H9 (cell line): Measurements from ENCODE around the gene TGM4. TPM values are rescaled to one million over a fixed set of nuclear protein-coding genes. Genes with fewer than 3 reads are reported as not detected.

Experiments used
- DNase-seq: peaks from one replicate; pipeline ENCODE4 v3.0.0-alpha.2; 2017
- H2AFZ ChIP-seq: one replicate; pipeline ENCODE4 v1.6.1; 2013; ENCODE audit warnings: mild to moderate bottlenecking, low read length, control low read depth, moderate library complexity
- H2AK5ac ChIP-seq: 2 replicates; pipeline ENCODE4 v1.6.1; 2013; ENCODE audit warnings: low read length, control low read depth, mixed read lengths; ENCODE audit not compliant: insufficient read length
- H2BK120ac ChIP-seq: one replicate; pipeline ENCODE4 v1.6.1; 2013; ENCODE audit warnings: low read depth, mild to moderate bottlenecking, low read length, control low read depth, inconsistent platforms; ENCODE audit not compliant: poor library complexity, severe bottlenecking
- H2BK12ac ChIP-seq: 2 replicates; pipeline ENCODE4 v1.6.1; 2013; ENCODE audit warnings: low read length, control low read depth, mixed read lengths, low read depth; ENCODE audit not compliant: insufficient read length
- H2BK15ac ChIP-seq: 2 replicates; pipeline ENCODE4 v1.6.1; 2013; ENCODE audit warnings: low read depth, low read length, control low read depth
- H2BK20ac ChIP-seq: one replicate; pipeline ENCODE4 v1.6.1; 2013; ENCODE audit warnings: low read depth, mild to moderate bottlenecking, low read length, control low read depth, inconsistent platforms; ENCODE audit not compliant: poor library complexity, severe bottlenecking
- H2BK5ac ChIP-seq: 2 replicates; pipeline ENCODE4 v1.6.1; 2013; ENCODE audit warnings: low read length, control low read depth, mixed read lengths; ENCODE audit not compliant: insufficient read length
- H3K14ac ChIP-seq: 2 replicates; pipeline ENCODE4 v1.6.1; 2013; ENCODE audit warnings: low read length, control low read depth; ENCODE audit not compliant: insufficient read depth
- H3K18ac ChIP-seq: 2 replicates; pipeline ENCODE4 v1.6.1; 2013; ENCODE audit warnings: low read depth, mild to moderate bottlenecking, mixed read lengths, low read length, control low read depth; ENCODE audit not compliant: insufficient read length
- H3K23ac ChIP-seq: 2 replicates; pipeline ENCODE4 v1.6.1; 2013; ENCODE audit warnings: low read length, control low read depth, mixed read lengths, low read depth; ENCODE audit not compliant: insufficient read length
- H3K23me2 ChIP-seq: 2 replicates; pipeline ENCODE4 v1.6.1; 2013; ENCODE audit warnings: low read depth, mild to moderate bottlenecking, mixed read lengths, low read length, control low read depth; ENCODE audit not compliant: insufficient read length, poor library complexity, severe bottlenecking
- H3K27ac ChIP-seq: 2 replicates; pipeline ENCODE4 v1.5.1; 2013; ENCODE audit warnings: low read length, control low read depth, mixed read lengths, low read depth; ENCODE audit not compliant: insufficient read length
- H3K27me3 ChIP-seq: 2 replicates; pipeline ENCODE4 v1.6.1; 2013; ENCODE audit warnings: low read length, control low read depth, inconsistent platforms; ENCODE audit not compliant: insufficient read depth
- H3K4ac ChIP-seq: 2 replicates; pipeline ENCODE4 v1.6.1; 2013; ENCODE audit warnings: low read depth, mild to moderate bottlenecking, control low read depth, inconsistent platforms, low read length, moderate library complexity
- H3K4me1 ChIP-seq: 2 replicates; pipeline ENCODE4 v1.6.1; 2013; ENCODE audit warnings: low read length, control low read depth, inconsistent platforms; ENCODE audit not compliant: insufficient read depth
- H3K4me2 ChIP-seq: 2 replicates; pipeline ENCODE4 v1.6.1; 2013; ENCODE audit warnings: low read length, control low read depth, mixed read lengths; ENCODE audit not compliant: insufficient read length, insufficient read depth
- H3K56ac ChIP-seq: 2 replicates; pipeline ENCODE4 v1.6.1; 2013; ENCODE audit warnings: low read depth, mild to moderate bottlenecking, mixed read lengths, low read length, control low read depth; ENCODE audit not compliant: insufficient read length
- H3K79me1 ChIP-seq: 2 replicates; pipeline ENCODE4 v1.6.1; 2013; ENCODE audit warnings: low read depth, mild to moderate bottlenecking, moderate library complexity, low read length, control low read depth, inconsistent platforms; ENCODE audit not compliant: insufficient read depth, poor library complexity, severe bottlenecking
- H3K79me2 ChIP-seq: 2 replicates; pipeline ENCODE4 v1.6.1; 2013; ENCODE audit warnings: low read length, control low read depth, inconsistent platforms; ENCODE audit not compliant: insufficient read depth
- H3K9ac ChIP-seq: 2 replicates; pipeline ENCODE4 v1.6.1; 2013; ENCODE audit warnings: low read length, control low read depth, mixed read lengths; ENCODE audit not compliant: insufficient read length; ENCODE audit errors: extremely low read depth
- H3K9me3 ChIP-seq: one replicate; pipeline ENCODE4 v1.6.1; 2013; ENCODE audit warnings: low read depth, low read length, inconsistent platforms; ENCODE audit not compliant: control insufficient read depth
- H3T11ph ChIP-seq: one replicate; pipeline ENCODE4 v1.6.1; 2013; ENCODE audit warnings: mild to moderate bottlenecking, low read length, control low read depth, inconsistent platforms
- H4K20me1 ChIP-seq: one replicate; pipeline ENCODE4 v1.6.1; 2013; ENCODE audit not compliant: control insufficient read depth, insufficient read length, insufficient read depth
- H4K5ac ChIP-seq: 2 replicates; pipeline ENCODE4 v1.6.1; 2013; ENCODE audit warnings: low read depth, mild to moderate bottlenecking, mixed read lengths, low read length, control low read depth; ENCODE audit not compliant: insufficient read length
- H4K8ac ChIP-seq: replicated peaks from 2 replicates; pipeline ENCODE4 v1.6.1; 2013; ENCODE audit warnings: low read length, control low read depth, mixed read lengths, low read depth; ENCODE audit not compliant: insufficient read length
- H4K91ac ChIP-seq: 2 replicates; pipeline ENCODE4 v1.6.1; 2013; ENCODE audit warnings: low read depth, mild to moderate bottlenecking, moderate library complexity, mixed read lengths, low read length, control low read depth; ENCODE audit not compliant: insufficient read length
- H3K27ac Mint-ChIP-seq, 3 experiments: 2 replicates in 2 of 3; 3 replicates in 1 of 3; pipeline ENCODE4 v1.8.0; 2020 to 2021; ENCODE audit warnings: mixed read lengths in 3 of 3, mild to moderate bottlenecking in 1 of 3, moderate library complexity in 1 of 3
- H3K27me3 Mint-ChIP-seq: 2 replicates; pipeline ENCODE4 v1.8.0; 2021; ENCODE audit warnings: low read depth, mild to moderate bottlenecking, moderate library complexity, mixed read lengths
- H3K36me3 Mint-ChIP-seq, 3 experiments: 2 replicates in 2 of 3; 3 replicates in 1 of 3; pipeline ENCODE4 v1.8.0; 2020 to 2021; ENCODE audit warnings: low read depth in 3 of 3, mixed read lengths in 3 of 3; ENCODE audit not compliant: insufficient read depth in 1 of 3
- H3K4me1 Mint-ChIP-seq, 2 experiments: 2 replicates each; pipeline ENCODE4 v1.8.0; 2020; ENCODE audit warnings: mixed read lengths in 2 of 2
- H3K4me3 Mint-ChIP-seq, 2 experiments: 2 replicates in 1 of 2; 3 replicates in 1 of 2; pipeline ENCODE4 v1.8.0; 2020 to 2021; ENCODE audit warnings: mild to moderate bottlenecking in 2 of 2, mixed read lengths in 2 of 2, moderate library complexity in 1 of 2
- H3K9me3 Mint-ChIP-seq, 2 experiments: 2 replicates in 1 of 2; 3 replicates in 1 of 2; pipeline ENCODE4 v1.8.0; 2020; ENCODE audit warnings: mild to moderate bottlenecking in 2 of 2, mixed read lengths in 2 of 2, moderate library complexity in 1 of 2
- CTCF ChIP-seq: fragments of 200-600 bp; sonication (generic); conservative IDR thresholded peaks from 3 replicates; pipeline ENCODE4 v1.8.0; 2021; ENCODE audit warnings: antibody characterized with exemption, mild to moderate bottlenecking
- WGBS: extraction: QIAGEN DNeasy Blood & Tissue Kit; methylation state at CpG from one replicate; pipeline ENCODE4 v1.1.7; 2013; ENCODE audit warnings: missing lambda C conversion rate, low lambda C conversion rate, mixed read lengths; ENCODE audit not compliant: insufficient read length; ENCODE audit errors: extremely low coverage; 5-methylcytosine and 5-hydroxymethylcytosine counted together
- total RNA-seq: library from RNA; stranded (reverse); gene quantifications from 2 replicates; pipeline ENCODE4 v1.2.1, GENCODE V29; 2021

TGM4 gene
- total RNA-seq, 1 experiment from 2014 or later: not detected

- H3K23ac ChIP-seq: no peak overlapping the region
- H2AFZ ChIP-seq: no peak overlapping the region
- no peak overlapping the region for H4K5ac ChIP-seq
- peaks cover 24 to 25% of the 10 kb centered on the region in 2 experiments for H3K4me1 Mint-ChIP-seq
- TF ChIP-seq CTCF: no peak
- no peak overlapping the region for H3K4me3 Mint-ChIP-seq
- no CpG with 5 or more reads among the region's 4 CpGs for WGBS
- no peak overlapping the region for H2BK15ac ChIP-seq
- H3K9me3 Mint-ChIP-seq: no peaks in the 10 kb centered on the region
- H2BK5ac ChIP-seq: no peak overlapping the region
- H3K4ac ChIP-seq: no peak overlapping the region
- no peaks in the 10 kb centered on the region for H3K4me1 ChIP-seq
- no peak for DNase-seq
- peaks cover 7% of the 10 kb centered on the region for H3K9me3 ChIP-seq
- no peak overlapping the region for H3K27ac Mint-ChIP-seq
- no peaks in the 10 kb centered on the region for H3K27me3 ChIP-seq
- no peak overlapping the region for H2AK5ac ChIP-seq
- no peaks in the 10 kb centered on the region for H4K20me1 ChIP-seq
- no peaks in the 10 kb centered on the region for H3K36me3 Mint-ChIP-seq
- no peak overlapping the region for H4K8ac ChIP-seq
- peaks cover 5% of the 10 kb centered on the region for H3K27me3 Mint-ChIP-seq
- no peak overlapping the region for H3K27ac ChIP-seq
- no peaks in the 10 kb centered on the region for H3K23me2 ChIP-seq
- no peak overlapping the region for H2BK120ac ChIP-seq
- no peak overlapping the region for H3K14ac ChIP-seq
- no peaks in the 10 kb centered on the region for H3K79me1 ChIP-seq
- no peak overlapping the region for H3K18ac ChIP-seq
- H4K91ac ChIP-seq: no peak overlapping the region
- no peak overlapping the region for H3T11ph ChIP-seq
- no peaks in the 10 kb centered on the region for H3K79me2 ChIP-seq
- H3K56ac ChIP-seq: no peak overlapping the region
- no peak overlapping the region for H2BK20ac ChIP-seq
- H3K4me2 ChIP-seq: no peak overlapping the region
- no peak overlapping the region for H2BK12ac ChIP-seq
- no peak overlapping the region for H3K9ac ChIP-seq
These were observed 28.2 kb downstream of the TGM4 start for GRCh38 chr3:44902628-44903027.
